HG03378 (cell line): Measurements from ENCODE around the gene PABPC1L2A.
"Not testable (repeated sequence)": the region's sequence is repeated elsewhere in the genome, so short reads cannot be mapped to it uniquely, and the experiment has no call there.

Experiments
- ATAC-seq: cut with Tn5 transposase; IDR thresholded peaks from one replicate; pipeline ENCODE4 v1.9.1; 2021; ENCODE audit warnings: mild to moderate bottlenecking, moderate library complexity; ENCODE audit not compliant: unreplicated experiment

Gene PABPC1L2A

GRCh38 chrX:73079024-73079562, at the start of gene PABPC1L2A:
Gene PABPC1L2A, minus strand, starts transcription at chrX:73079512. Its CDS starts 126 bp downstream, at chrX:73079386.
- ATAC-seq = not testable (repeated sequence)

- ATAC-seq = no peak
Observed at GRCh38 chrX:73127700-73128241, 48.5 kb upstream of the PABPC1L2A start.

DNA sequence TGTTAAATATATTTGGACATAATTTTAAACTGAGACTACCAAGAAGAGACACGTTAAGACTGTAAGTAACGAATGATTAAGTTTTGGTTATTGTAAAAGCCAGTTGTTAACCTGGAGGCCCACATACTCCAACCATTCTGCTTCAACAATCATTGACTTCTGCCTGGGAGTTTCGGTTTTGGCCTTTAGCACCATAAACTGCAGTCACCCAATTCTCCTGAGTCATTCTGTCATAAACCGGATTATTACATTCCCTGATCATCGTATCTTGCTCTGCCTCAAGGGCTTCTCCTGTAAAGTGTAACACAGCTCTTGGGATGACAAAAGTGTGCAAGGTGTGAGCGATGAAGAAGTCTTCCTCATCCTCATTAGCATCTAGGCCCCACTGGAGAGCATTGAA, 46.9 kb upstream of the PABPC1L2A start:
- ATAC-seq = no peak

DNA sequence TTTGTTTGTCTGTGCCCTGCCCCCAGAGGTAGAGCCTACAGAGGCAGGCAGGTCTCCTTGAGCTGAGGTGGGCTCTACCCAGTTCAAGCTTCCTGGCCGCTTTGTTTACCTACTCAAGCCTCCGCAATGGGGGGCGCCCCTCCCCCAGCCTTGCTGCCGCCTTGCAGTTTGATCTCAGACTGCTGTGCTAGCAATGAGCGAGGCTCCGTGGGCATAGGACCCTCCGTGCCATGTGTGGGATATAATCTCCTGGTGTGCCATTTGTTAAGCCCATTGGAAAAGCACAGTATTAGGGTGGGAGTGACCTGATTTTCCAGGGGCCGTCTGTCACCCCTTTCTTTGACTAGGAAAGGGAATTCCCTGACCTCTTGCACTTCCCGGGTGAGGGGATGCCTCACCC, 20.2 kb upstream of the PABPC1L2A start:
- not testable (repeated sequence) for ATAC-seq

GRCh38 chrX:73086766-73087165, 7.5 kb upstream of the PABPC1L2A start:
- not testable (repeated sequence) for ATAC-seq

DNA sequence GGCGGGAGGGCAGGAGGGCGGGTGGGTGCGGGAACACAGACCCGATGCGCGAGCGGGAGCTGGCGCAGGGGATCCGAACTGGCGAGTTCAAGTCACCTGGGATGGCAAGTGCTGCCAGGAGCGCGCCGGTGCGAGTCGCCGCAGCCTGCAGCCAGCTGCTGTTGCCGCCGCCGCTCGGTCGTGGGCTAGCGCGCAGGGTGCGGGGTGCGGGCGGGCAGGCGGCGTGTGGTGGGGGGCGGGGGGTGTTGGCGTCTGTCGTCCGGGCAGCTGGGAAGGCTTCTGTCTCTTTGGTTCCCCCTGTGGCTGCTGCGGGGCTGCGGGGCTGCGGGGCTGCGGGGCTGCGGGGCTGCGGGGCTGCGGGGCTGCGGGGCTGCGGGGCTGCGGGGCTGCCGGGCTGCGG, 572 bp upstream of the PABPC1L2A start:
- ATAC-seq = not testable (repeated sequence)

- ATAC-seq = not testable (repeated sequence)
Observed at GRCh38 chrX:73078597-73078996, 715 bp downstream of the PABPC1L2A start.

DNA sequence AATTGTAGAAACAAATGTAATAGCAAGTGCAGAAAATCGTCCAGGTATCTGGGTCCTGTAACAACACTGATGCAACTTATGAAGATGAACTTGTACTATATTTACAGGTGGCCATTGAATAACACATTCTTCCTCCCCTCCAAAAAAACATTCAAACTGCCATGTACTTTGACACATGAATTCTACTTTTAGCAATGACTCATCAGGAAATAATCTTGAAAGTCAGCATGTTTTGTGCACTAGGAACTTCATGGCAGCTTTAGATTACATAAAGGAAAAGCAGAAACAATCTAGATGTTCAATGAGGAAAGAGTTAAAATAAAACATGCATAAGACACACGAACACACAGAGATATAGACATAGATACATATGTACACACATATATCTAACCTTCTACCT, 2.5 kb downstream of the PABPC1L2A start:
- no peak for ATAC-seq

DNA sequence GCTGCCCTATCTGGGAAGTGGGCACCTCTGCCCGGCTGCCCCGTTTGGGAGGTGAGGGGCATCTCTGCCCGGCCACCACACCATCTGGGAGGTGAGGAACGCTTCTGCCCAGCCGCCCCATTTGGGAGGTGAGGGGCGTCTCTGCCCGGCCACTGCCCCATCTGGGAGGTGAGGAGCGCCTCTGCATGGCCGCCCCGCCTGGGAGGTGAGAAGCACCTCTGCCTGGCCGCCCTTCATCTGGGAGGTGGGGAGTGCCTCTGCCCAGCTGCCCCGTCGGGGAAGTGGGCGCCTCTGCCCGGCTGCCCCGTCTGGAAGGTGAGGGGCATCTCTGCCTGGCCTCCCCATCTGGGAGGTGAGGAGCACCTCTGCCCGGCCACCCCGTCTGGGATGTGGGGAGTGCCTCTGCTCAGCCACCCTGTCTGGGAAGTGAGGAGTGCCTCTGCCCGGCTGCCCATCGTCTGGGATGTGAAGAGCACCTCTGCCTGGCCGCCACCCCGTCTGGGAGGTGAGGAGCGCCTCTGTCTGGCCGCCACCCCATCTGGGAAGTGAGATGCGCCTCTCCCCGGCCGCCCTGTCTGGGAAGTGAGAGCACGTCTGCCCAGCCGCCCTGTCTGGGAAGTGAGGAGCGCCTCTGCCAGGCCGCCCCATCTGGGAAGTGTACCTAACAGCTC, 9.8 kb downstream of the PABPC1L2A start:
- ATAC-seq = no peak

DNA sequence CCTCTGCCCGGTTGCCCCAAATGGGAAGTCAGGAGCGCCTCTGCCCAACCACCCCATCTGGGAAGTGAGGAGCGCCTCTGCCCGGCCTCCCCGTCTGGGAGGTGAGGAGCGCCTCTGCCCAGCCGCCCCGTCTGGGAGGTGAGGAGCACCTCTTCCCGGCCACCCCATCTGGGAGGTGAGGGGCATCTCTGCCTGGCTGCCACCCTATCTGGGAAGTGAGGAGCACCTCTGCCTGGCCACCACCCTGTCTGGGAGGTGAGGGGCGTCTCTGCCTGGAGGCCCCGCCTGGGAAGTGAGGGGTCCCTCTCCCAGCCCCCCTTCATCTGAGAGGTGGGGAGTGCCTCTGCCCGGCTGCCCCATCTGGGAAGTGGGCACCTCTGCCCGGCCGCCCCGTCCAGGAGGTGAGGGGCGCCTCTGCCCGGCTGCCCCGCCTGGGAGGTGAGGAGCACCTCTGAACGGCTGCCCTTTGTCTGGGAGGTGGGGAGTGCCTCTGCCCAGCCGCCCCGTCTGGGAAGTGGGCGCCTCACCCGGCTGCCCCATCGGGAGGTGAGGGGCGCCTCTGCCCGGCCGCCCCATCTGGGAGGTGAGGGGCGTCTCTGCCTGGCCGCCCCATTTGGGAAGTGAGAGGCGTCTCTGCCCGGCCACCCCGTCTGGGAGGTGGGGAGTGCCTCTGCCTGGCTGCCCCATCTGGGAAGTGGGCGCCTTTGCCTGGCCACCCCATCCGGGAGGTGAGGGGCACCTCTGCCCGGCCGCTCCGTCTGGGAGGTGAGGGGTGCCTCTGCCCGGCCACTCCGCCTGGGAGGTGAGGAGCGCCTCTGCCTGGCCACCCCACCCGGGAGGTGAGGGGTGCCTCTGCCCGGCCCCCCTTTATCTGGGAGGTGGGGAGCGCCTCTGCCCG, 10.6 kb downstream of the PABPC1L2A start:
- no peak for ATAC-seq

DNA sequence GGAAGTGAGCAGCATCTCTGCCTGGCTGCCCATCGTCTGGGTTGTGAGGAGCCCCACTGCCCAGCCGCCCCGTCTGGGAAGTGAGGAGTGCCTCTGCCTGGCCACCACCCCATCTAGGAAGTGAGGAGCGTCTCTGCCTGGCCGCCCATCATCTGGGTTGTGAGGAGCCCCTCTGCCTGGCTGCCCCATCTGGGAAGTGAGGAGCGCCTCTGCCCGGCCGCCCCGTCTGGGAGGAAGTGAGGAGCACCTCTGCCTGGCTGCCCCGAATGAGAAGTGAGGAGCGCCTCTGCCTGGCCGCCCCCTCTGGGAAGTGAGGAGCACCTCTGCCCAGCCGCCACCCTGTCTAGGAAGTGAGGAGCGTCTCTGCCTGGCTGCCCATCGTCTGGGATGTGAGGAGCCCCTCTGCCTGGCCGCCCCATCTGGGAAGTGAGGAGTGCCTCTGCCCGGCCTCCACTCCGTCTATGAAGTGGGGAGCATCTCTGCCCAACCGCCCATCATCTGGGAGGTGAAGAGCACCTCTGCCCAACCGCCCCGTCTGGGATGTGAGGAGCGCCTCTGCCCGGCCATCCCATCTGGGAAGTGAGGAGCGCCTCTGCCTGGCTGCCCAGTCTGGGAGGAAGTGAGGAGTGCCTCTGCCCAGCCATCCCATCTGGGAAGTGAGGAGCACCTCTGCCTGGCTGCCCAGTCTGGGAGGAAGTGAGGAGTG, 11.4 kb downstream of the PABPC1L2A start:
- ATAC-seq = not testable (repeated sequence)

DNA sequence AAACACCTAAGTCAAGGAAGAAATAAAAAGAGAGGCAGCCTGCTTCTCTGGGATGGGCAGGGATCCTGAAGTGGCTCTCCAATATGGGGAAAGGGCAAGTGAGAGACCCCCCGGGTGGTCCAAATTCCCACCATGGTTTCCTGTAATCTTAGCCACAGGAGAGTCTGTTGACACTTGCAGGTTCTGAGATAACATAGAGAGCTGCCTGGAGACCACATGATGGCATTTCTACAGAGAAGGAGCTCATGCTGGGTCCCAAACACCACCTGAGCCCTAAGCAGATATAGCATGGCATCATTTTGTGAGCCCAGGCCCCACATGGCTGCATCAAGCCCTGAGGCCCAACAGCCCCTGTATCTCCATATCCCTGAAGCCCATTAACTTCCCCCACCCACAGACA, 50.4 kb downstream of the PABPC1L2A start:
- no peak for ATAC-seq
